ENCODE measurements around the gene PDCD6IP. TPM values are rescaled to one million over a fixed set of nuclear protein-coding genes. Genes with fewer than 3 reads are reported as not detected.

Gene PDCD6IP
- total RNA-seq, 1 donor, result 258 TPM

DNA sequence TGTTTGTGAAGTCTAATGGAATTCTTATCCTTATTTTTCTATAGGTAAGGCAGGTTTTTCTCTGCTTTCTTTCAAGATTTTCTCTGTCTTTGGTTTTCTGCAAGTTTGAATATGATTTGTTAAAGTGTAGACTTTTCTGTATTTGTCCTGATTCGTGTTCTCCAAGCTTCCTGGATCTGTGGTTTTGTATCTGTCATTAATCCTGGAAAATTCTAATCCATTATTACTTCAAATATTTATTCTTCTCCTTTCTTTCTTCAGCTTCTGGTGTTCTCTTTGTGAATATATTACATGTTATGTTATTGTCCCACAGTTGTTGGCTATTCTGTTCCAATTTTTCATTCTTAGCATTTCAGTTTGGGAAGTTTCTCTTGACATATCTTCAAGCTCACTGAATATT lies 76.4 kb downstream of the PDCD6IP start:
- TF ChIP-seq CTCF (IDR thresholded peaks at IDR 0.05; ENCODE audit: insufficient read depth, low read length), result no peak
- H3K4me3 ChIP-seq (ENCODE audit: low read depth, low read length), result no peak overlapping the region
- DNase-seq (ENCODE audit: low read depth), result no peak

DNA sequence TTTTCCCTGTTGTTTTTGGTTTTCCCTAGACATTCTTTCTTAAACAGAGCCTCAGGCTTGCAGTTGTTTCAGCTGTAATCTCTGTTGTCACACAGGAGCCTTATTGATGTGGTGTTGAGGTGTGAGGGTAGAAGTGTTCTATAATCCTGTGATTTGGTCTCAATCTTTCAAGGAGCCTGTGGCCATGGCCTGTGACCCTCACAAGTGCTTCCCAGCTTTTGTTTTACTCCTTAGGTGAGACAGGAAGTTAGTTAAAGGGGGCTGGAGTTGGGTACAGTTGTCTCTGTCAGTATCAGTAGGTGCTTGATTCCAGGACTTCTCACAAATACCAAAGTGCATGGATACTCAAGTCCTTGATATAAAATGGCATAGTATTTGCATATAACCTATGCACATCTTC lies 77.2 kb downstream of the PDCD6IP start:
- no peak overlapping the region for H3K4me3 ChIP-seq (ENCODE audit: low read depth, low read length)
- TF ChIP-seq CTCF (IDR thresholded peaks at IDR 0.05; ENCODE audit: insufficient read depth, low read length), result no peak
- no peak for DNase-seq (ENCODE audit: low read depth)

DNA sequence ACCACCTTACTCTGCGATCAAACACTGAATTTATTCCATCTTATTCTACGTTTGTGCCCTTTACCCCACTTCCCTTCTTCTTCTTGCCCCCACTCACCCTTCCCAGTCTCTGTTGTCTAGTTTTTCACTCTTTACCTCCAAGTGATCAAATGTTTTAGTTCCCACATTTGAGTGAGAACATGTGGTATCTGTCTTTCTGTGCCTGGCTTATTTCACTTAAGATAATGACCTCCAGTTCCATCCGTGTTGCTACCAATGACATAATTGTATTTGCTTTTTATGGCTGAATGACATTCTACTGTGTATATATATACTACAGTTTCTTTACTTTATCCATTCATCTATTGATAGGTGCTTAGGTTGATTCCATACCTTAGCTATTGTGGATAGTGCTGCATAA lies 78.8 kb downstream of the PDCD6IP start:
- no peak overlapping the region for H3K4me3 ChIP-seq (ENCODE audit: low read depth, low read length)
- no peak for TF ChIP-seq CTCF (IDR thresholded peaks at IDR 0.05; ENCODE audit: insufficient read depth, low read length)
- no peak for DNase-seq (ENCODE audit: low read depth)

GRCh38 chr3:33879540-33879939 lies 81.1 kb downstream of the PDCD6IP start:
- TF ChIP-seq CTCF (IDR thresholded peaks at IDR 0.05; ENCODE audit: insufficient read depth, low read length), result no peak
- H3K4me3 ChIP-seq (ENCODE audit: low read depth, low read length), result no peak overlapping the region
- no peak for DNase-seq (ENCODE audit: low read depth)

- H3K4me3 ChIP-seq (ENCODE audit: low read depth, low read length), result no peak overlapping the region
- DNase-seq (ENCODE audit: low read depth), result no peak
- no peak for TF ChIP-seq CTCF (IDR thresholded peaks at IDR 0.05; ENCODE audit: insufficient read depth, low read length)
These were observed 83.0 kb downstream of the PDCD6IP start for GRCh38 chr3:33881156-33882064.

- no peak for TF ChIP-seq CTCF (IDR thresholded peaks at IDR 0.05; ENCODE audit: insufficient read depth, low read length)
- H3K4me3 ChIP-seq (ENCODE audit: low read depth, low read length), result no peak overlapping the region
- no peak for DNase-seq (ENCODE audit: low read depth)
These were observed 83.9 kb downstream of the PDCD6IP start for GRCh38 chr3:33882296-33882695.
